NCI-H128 (cell line): ENCODE data around the gene MAP3K7.

Source experiments
- DNase-seq: peaks from one replicate; lab custom pipeline; 2025; ENCODE audit not compliant: unreplicated experiment; lab: John Stamatoyannopoulos, UW

MAP3K7 gene

GRCh38 chr6:90485635-90486277, 101.1 kb downstream of the MAP3K7 start:
- DNase-seq = no peak

GRCh38 chr6:90484903-90485302, 102.0 kb downstream of the MAP3K7 start:
- no peak for DNase-seq

GRCh38 chr6:90484385-90484784, 102.5 kb downstream of the MAP3K7 start:
- DNase-seq = no peak

GRCh38 chr6:90483956-90484355, 102.9 kb downstream of the MAP3K7 start:
- DNase-seq = no peak

GRCh38 chr6:90483116-90483839, 103.6 kb downstream of the MAP3K7 start:
- no peak for DNase-seq

GRCh38 chr6:90480666-90481065, 106.2 kb downstream of the MAP3K7 start:
- DNase-seq = no peak

- no peak for DNase-seq
These were observed 107.3 kb downstream of the MAP3K7 start for GRCh38 chr6:90479603-90479926.

GRCh38 chr6:90478789-90479602, 107.9 kb downstream of the MAP3K7 start:
- DNase-seq = peak; percentile 87

- DNase-seq = no peak
These were observed 108.6 kb downstream of the MAP3K7 start for GRCh38 chr6:90478278-90478677.

GRCh38 chr6:90477366-90477765, 109.5 kb downstream of the MAP3K7 start:
- no peak for DNase-seq

GRCh38 chr6:90472716-90473115, 114.2 kb downstream of the MAP3K7 start:
- no peak for DNase-seq

GRCh38 chr6:90471263-90471662, 115.6 kb downstream of the MAP3K7 start:
- no peak for DNase-seq

GRCh38 chr6:90469906-90470305, 117.0 kb downstream of the MAP3K7 start:
- DNase-seq = no peak

GRCh38 chr6:90468859-90469258, 118.0 kb downstream of the MAP3K7 start:
- no peak for DNase-seq

- no peak for DNase-seq
These were observed 118.8 kb downstream of the MAP3K7 start for GRCh38 chr6:90468080-90468479.

- no peak for DNase-seq
These were observed 119.3 kb downstream of the MAP3K7 start for GRCh38 chr6:90467546-90467945.

GRCh38 chr6:90466154-90466940, 120.5 kb downstream of the MAP3K7 start:
- DNase-seq = no peak

- no peak for DNase-seq
These were observed 121.2 kb downstream of the MAP3K7 start for GRCh38 chr6:90465686-90466085.

- DNase-seq = no peak
These were observed 122.4 kb downstream of the MAP3K7 start for GRCh38 chr6:90464507-90464906.

- no peak for DNase-seq
These were observed 123.0 kb downstream of the MAP3K7 start for GRCh38 chr6:90463874-90464273.
